ENCODE data around the gene HCAR2. TPM values are rescaled to one million over a fixed set of nuclear protein-coding genes. Genes with fewer than 3 reads are reported as not detected.

The HCAR2 gene
- total RNA-seq, 1 experiment from 2014 or later: not detected

- no peak overlapping the region for H2BK20ac ChIP-seq (ENCODE audit: low read depth, low read length, poor library complexity, severe bottlenecking)
- H3K36me3 Mint-ChIP-seq (ENCODE audit: insufficient read depth in 1 of 3, low read depth in 3 of 3): no peaks in the 10 kb centered on the region
- H4K5ac ChIP-seq (ENCODE audit: insufficient read length, low read depth, low read length): no peak overlapping the region
- H3K18ac ChIP-seq (ENCODE audit: insufficient read length, low read depth, low read length): no peak overlapping the region
- no peaks in the 10 kb centered on the region; the same call in 1 of the 2 replicates for H3K27me3 Mint-ChIP-seq (ENCODE audit: low read depth)
- H2BK5ac ChIP-seq (ENCODE audit: insufficient read length, low read length): no peak overlapping the region
- no peaks in the 10 kb centered on the region for H3K23me2 ChIP-seq (ENCODE audit: insufficient read length, low read depth, low read length, poor library complexity, severe bottlenecking)
- H3K4me2 ChIP-seq (ENCODE audit: insufficient read depth, insufficient read length, low read length): no peak overlapping the region
- no peak for TF ChIP-seq CTCF (conservative IDR thresholded peaks at IDR 0.05)
- no peak overlapping the region for H3K4ac ChIP-seq (ENCODE audit: low read depth, low read length)
- no peak overlapping the region for H3K4me3 Mint-ChIP-seq
- no peaks in the 10 kb centered on the region for H4K20me1 ChIP-seq (ENCODE audit: control insufficient read depth, insufficient read depth, insufficient read length)
- no peak overlapping the region for H2BK15ac ChIP-seq (ENCODE audit: low read depth, low read length)
- H3K9me3 ChIP-seq (ENCODE audit: control insufficient read depth, low read depth, low read length): no peaks in the 10 kb centered on the region
- no peak overlapping the region for H3K9ac ChIP-seq (ENCODE audit: extremely low read depth, insufficient read length, low read length)
- H3K79me2 ChIP-seq (ENCODE audit: insufficient read depth, low read length): no peaks in the 10 kb centered on the region
- no peaks in the 10 kb centered on the region for H3K27me3 ChIP-seq (ENCODE audit: insufficient read depth, low read length)
- no peak overlapping the region for H3K56ac ChIP-seq (ENCODE audit: insufficient read length, low read depth, low read length)
- H3K23ac ChIP-seq (ENCODE audit: insufficient read length, low read depth, low read length): no peak overlapping the region
- H3T11ph ChIP-seq (ENCODE audit: low read length): no peak overlapping the region
- H2BK120ac ChIP-seq (ENCODE audit: low read depth, low read length, poor library complexity, severe bottlenecking): no peak overlapping the region
- DNase-seq: no peak
- peaks cover 9 to 17% of the 10 kb centered on the region in 2 experiments for H3K4me1 Mint-ChIP-seq
- H4K8ac ChIP-seq (replicated peaks; ENCODE audit: insufficient read length, low read depth, low read length): no peak overlapping the region
- no peak overlapping the region for H3K14ac ChIP-seq (ENCODE audit: insufficient read depth, low read length)
- H3K4me1 ChIP-seq (ENCODE audit: insufficient read depth, low read length): peaks cover 3% of the 10 kb centered on the region; the same call in 1 of the 2 replicates
- no peaks in the 10 kb centered on the region for H3K79me1 ChIP-seq (ENCODE audit: insufficient read depth, low read depth, low read length, poor library complexity, severe bottlenecking)
- no peak overlapping the region for H2AFZ ChIP-seq (ENCODE audit: low read length)
- H3K27ac Mint-ChIP-seq: no peak overlapping the region
- no peak overlapping the region for H3K27ac ChIP-seq (ENCODE audit: insufficient read length, low read depth, low read length)
- no CpG with 5 or more reads among the region's 5 CpGs for WGBS (ENCODE audit: extremely low coverage, insufficient read length, low lambda C conversion rate)
- peaks cover 0 to 3% of the 10 kb centered on the region in 2 experiments; a peak in 1 of 5 replicates for H3K9me3 Mint-ChIP-seq
- no peak overlapping the region for H2AK5ac ChIP-seq (ENCODE audit: insufficient read length, low read length)
- no peak overlapping the region for H4K91ac ChIP-seq (ENCODE audit: insufficient read length, low read depth, low read length)
- H2BK12ac ChIP-seq (ENCODE audit: insufficient read length, low read depth, low read length): no peak overlapping the region
These were observed 33.6 kb downstream of the HCAR2 start for GRCh38 chr12:122669397-122670070.
